HG03095 (cell line): ENCODE data around the gene GOLGB1.
"Not testable (repeated sequence)": the region's sequence is repeated elsewhere in the genome, so short reads cannot be mapped to it uniquely, and the experiment has no call there.

ENCODE experiments used
- ATAC-seq: cut with Tn5 transposase; IDR thresholded peaks from one replicate; pipeline ENCODE4 v1.9.1; 2021; ENCODE audit warnings: moderate library complexity; ENCODE audit not compliant: unreplicated experiment

The GOLGB1 gene

GRCh38 chr3:121749276-121750086, at the start of gene GOLGB1:
GOLGB1 (minus strand) TSS chr3:121749741; CDS start chr3:121730971, 18,770 bp downstream.
- peak; percentile 95 for ATAC-seq

DNA sequence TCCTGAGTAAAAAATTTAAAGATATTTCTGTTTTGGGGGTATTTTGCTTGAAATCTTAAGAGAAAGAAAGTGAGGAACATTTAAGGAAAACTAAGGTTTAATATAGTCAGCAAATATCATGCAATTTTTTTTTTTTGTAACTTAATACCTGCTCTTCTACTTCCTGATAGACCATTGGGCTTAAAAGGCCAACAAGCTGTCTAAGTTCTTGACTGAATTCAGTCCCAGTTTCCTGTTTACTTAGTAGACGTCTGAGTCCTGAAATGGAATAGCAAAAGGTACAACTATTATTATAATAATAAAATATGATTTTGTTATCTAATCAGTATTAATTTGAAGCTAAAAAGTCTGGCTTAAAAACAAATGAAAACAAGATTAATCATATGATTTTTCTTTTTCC, 47.4 kb upstream of the GOLGB1 start:
- no peak for ATAC-seq

DNA sequence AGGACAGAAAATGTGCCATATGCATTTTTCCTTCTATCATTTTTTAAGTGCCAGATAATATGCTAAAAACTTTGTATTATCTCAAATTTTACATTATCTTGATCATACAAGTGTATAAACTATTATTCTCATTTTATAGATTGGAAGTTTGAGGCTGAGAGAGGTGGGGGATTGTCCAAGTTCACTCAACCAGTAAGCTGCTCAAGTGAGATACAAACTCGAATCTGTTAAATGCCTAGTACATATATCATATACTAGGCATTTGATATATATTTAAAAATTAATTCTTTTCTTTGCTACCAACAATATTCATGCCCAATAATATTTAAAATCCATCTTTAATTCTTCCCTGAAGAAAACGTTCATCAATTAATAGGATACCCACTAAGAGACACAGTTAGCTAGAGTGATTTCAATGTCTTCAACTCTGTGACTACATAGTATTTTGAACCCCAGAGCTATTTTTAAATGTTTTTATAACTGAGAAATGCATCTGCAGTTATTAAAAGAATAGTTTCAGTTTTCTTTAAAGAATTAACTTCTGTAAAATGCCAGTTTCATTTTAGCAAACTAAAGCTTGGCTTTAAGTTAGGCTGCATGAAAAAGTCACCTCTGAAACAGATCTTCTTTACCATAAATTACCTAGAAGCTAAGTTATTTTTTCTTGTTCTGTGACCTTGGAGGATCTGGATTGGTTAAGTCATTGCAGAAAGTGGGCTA, 44.9 kb upstream of the GOLGB1 start:
- ATAC-seq, result no peak

GRCh38 chr3:121793078-121793477, 43.5 kb upstream of the GOLGB1 start:
- ATAC-seq, result no peak

DNA sequence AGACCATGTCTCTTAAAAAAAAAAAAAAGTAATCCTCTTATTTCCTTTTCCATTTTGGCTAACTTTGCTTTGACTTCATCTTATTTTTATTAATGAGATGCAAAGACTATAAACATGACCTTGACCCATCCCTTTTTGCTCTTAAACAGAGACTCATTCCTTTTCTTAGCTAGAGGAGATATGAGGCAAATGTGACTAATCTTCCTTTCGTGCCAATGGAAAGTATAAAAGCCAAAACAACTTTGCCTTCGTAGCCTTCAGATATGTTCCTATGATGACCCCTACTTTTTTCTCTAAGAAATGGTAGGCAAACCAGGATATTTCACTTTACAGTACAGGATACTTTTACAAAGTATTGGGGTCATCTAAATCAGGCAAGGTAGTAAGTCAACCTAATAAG, 36.9 kb upstream of the GOLGB1 start:
- ATAC-seq, result no peak

DNA sequence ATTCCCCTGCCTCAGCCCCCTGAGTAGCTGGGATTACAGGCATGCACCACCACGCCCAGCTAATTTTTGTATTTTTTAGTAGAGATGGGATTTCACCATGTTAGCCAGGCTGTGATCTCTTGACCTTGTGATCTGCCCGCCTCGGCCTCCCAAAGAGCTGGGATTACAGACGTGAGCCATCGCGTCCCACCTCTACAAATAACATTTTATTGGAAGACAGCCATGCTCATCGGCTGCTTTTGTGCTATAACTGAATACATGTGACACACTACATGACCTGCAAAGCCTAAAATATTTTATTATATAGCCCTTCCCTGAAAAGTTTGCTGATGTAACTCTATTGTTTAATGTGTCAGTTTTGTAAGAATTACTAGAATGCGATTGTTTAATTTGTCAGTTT, 33.2 kb upstream of the GOLGB1 start:
- ATAC-seq, result not testable (repeated sequence)

DNA sequence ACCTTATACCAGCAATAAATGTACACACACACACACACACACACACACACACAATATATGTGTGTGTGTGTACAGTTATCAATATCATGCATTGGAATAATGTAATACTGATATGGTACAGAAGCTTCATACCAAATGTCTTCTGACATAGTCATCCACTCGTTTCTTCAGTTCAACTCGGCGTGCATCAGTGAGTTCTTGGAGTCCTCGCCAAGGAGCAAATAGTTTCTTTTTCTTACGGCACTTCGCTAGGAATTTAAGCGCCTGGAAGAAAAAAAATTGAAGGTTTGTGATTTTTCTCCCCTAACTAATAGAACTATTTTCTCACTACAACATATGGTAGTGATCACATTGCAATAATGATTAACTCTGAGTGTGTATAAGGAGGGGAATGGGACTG, 32.1 kb upstream of the GOLGB1 start:
- ATAC-seq, result no peak

GRCh38 chr3:121775095-121775494, 25.6 kb upstream of the GOLGB1 start:
- not testable (repeated sequence) for ATAC-seq

GRCh38 chr3:121769246-121769645, 19.7 kb upstream of the GOLGB1 start:
- no peak for ATAC-seq

- ATAC-seq, result no peak
Measured at GRCh38 chr3:121768452-121768851, 18.9 kb upstream of the GOLGB1 start.

GRCh38 chr3:121759541-121760202, 10.1 kb upstream of the GOLGB1 start:
- no peak for ATAC-seq

DNA sequence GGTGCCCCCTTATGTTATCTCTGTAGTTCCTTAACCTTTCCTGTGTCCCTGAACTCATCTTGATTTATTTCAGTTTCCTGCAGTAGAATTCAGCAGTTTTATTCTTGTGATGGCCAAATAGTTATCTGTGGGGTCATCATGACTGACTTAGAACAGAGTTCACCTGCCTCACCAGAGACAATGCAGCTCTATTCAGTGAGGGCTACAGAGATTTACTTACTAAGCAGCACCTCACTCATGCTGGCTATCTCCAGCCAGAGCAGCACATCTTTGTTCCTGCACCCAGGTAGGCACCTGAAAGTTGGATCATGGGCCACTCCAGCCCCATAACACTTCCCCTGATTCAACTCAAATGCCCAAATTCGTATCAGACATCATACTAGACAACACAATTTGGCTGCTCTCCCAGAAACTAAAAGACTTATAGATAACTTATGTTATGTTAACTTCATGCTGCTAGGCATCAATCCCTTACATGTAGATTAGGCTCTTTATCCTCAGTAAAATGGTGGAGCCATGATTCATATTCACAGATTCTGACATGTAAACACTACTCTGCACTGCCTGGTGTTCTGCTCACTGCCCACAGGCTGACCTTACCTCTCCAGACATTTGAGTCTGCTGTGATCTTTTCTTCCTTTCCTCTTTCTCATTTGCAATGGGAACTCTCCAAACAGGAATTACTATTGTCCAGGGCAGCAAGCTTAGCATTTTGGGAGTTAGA, 9.3 kb upstream of the GOLGB1 start:
- no peak for ATAC-seq

- ATAC-seq, result no peak
Measured at GRCh38 chr3:121757812-121758545, 8.4 kb upstream of the GOLGB1 start.

GRCh38 chr3:121757087-121757811, 7.7 kb upstream of the GOLGB1 start:
- no peak for ATAC-seq

GRCh38 chr3:121752772-121753171, 3.2 kb upstream of the GOLGB1 start:
- no peak for ATAC-seq

DNA sequence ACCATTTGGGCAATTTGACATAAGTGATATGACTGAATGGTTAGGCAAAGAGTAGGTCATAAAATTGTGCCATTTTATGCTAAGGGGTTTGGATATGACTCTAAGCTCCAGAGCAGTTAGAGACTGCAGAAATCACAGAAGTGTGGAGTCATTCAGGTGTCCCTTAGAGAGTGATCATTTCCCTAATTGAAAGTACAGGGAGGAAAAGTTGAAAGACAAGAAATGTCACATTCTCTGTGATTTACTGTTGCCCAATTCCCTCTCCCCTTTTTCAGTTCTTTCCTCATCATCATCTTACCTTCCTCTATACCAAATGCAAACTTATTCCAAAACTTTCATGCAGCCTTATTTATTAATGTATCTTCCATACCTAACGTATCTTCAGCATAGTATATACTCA, 2.7 kb upstream of the GOLGB1 start:
- ATAC-seq, result no peak

DNA sequence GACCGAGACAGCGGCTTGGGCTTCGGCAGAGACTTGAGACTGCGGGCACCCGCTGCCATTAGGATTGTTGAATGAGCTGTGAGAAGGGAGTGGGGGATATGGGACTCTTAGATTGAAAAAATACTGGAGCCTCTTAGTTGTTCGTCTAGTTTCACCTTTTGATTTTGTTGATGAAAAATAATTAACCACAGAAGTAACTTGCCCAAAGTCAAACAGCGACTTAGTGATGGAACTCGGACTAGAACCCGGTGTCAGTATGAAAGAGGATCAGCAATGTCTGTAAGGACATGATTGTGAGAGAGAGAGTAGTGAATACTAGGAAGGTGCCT, 510 bp upstream of the GOLGB1 start:
- ATAC-seq, result no peak

- ATAC-seq, result peak; percentile 20
Measured at GRCh38 chr3:121748680-121749275, 763 bp downstream of the GOLGB1 start.

DNA sequence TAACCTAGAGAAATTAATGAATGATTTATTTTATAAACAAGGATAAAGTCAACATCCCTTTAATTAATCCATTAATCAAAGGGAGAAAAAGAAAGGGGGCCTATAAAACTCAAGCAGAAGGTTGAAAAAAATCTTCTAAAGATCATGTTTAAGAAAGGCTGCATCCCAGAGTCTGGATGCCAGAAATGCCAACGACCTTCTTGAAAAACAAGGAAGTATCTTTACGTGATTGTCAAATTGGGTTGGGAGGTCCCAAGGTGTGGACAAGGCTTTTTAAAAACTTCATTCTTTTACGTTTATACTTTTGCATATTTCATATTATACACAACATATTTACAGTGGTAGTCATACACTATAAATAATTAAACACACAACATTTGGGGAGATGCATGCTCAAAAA, 1.6 kb downstream of the GOLGB1 start:
- no peak for ATAC-seq

- not testable (repeated sequence) for ATAC-seq
Measured at GRCh38 chr3:121743106-121743505, 6.4 kb downstream of the GOLGB1 start.
